Neural cell (in vitro differentiated cells): Measurements from ENCODE around the gene SS18L1. TPM values are rescaled to one million over a fixed set of nuclear protein-coding genes. Genes with fewer than 3 reads are reported as not detected.

Experiments
- H2AFZ ChIP-seq: fragments of 200-600, 300-800 bp; sonication (generic), shearing (Covaris generic); 2 replicates; pipeline ENCODE4 v1.6.0; 2014; ENCODE audit warnings: low read depth, mild to moderate bottlenecking, antibody characterized with exemption, low read length, moderate library complexity
- H3F3A ChIP-seq: fragments of 200-600 bp; shearing (Covaris generic); 2 replicates; pipeline ENCODE4 v1.6.1; 2016; ENCODE audit warnings: mild to moderate bottlenecking, moderate library complexity, mixed read lengths, antibody characterized with exemption, low read length; ENCODE audit not compliant: insufficient read depth, poor library complexity, severe bottlenecking
- H3K27ac ChIP-seq: fragments of 200-600, 300-800 bp; sonication (generic), shearing (Covaris generic); 2 replicates; pipeline ENCODE4 v1.5.1; 2014; ENCODE audit warnings: mild to moderate bottlenecking, low read length, moderate library complexity
- H3K27me3 ChIP-seq: fragments of 300-800, 200-600 bp; sonication (generic), shearing (Covaris generic); 2 replicates; pipeline ENCODE4 v1.6.0; 2014; ENCODE audit warnings: mild to moderate bottlenecking, low read depth, low read length, moderate library complexity; ENCODE audit not compliant: insufficient read depth
- H3K36me3 ChIP-seq: fragments of 300-800, 200-600 bp; sonication (generic), shearing (Covaris generic); 2 replicates; pipeline ENCODE4 v1.5.1; 2014; ENCODE audit warnings: mild to moderate bottlenecking, antibody characterized with exemption, low read length, moderate library complexity; ENCODE audit not compliant: insufficient read depth
- H3K4me2 ChIP-seq: fragments of 300-800, 200-600 bp; sonication (generic), shearing (Covaris generic); 2 replicates; pipeline ENCODE4 v1.6.0; 2014; ENCODE audit warnings: mild to moderate bottlenecking, low read length
- H3K4me3 ChIP-seq: fragments of 300-800, 200-600 bp; sonication (generic), shearing (Covaris generic); 2 replicates; pipeline ENCODE4 v1.5.1; 2014; ENCODE audit warnings: mild to moderate bottlenecking, low read length, moderate library complexity
- H3K79me2 ChIP-seq: fragments of 200-600 bp; shearing (Covaris generic); replicated peaks from 2 replicates; pipeline ENCODE4 v1.6.0; 2014; ENCODE audit warnings: mild to moderate bottlenecking, low read length, moderate library complexity; ENCODE audit not compliant: insufficient read depth
- H3K9ac ChIP-seq: fragments of 300-800, 200-600 bp; sonication (generic), shearing (Covaris generic); 2 replicates; pipeline ENCODE4 v1.6.1; 2016; ENCODE audit warnings: mild to moderate bottlenecking, low read length, mixed read lengths
- H3K9me2 ChIP-seq: fragments of 200-600 bp; shearing (Covaris generic); 2 replicates; pipeline ENCODE4 v1.6.1; 2016; ENCODE audit warnings: mild to moderate bottlenecking, low read length, mixed read lengths; ENCODE audit not compliant: insufficient read depth
- H3K9me3 ChIP-seq: fragments of 200-600, 300-800 bp; sonication (generic), shearing (Covaris generic); 2 replicates; pipeline ENCODE4 v1.6.1; 2016; ENCODE audit warnings: mild to moderate bottlenecking, mixed run types, low read length, moderate library complexity, mixed read lengths
- H4K20me1 ChIP-seq: fragments of 200-600 bp; shearing (Covaris generic); 2 replicates; pipeline ENCODE4 v1.6.1; 2016; ENCODE audit warnings: mild to moderate bottlenecking, mixed run types; ENCODE audit not compliant: insufficient read depth
- EP300 ChIP-seq: fragments of 450-650 bp; conservative IDR thresholded peaks from 2 replicates; pipeline ENCODE4 v1.6.1; 2014; ENCODE audit warnings: antibody characterized with exemption, mild to moderate bottlenecking, moderate library complexity; ENCODE audit not compliant: poor library complexity, severe bottlenecking
- EZH2 ChIP-seq: fragments of 200-600, 300-800 bp; shearing (Covaris generic), sonication (generic); IDR thresholded peaks from 2 replicates; pipeline ENCODE4 v1.6.1; 2014; ENCODE audit warnings: antibody characterized with exemption, low read length, borderline replicate concordance, mild to moderate bottlenecking; ENCODE audit not compliant: insufficient read depth, poor library complexity, severe bottlenecking
- MXI1 ChIP-seq: fragments of 450-650 bp; conservative IDR thresholded peaks from 2 replicates; pipeline ENCODE4 v1.6.1; 2014; ENCODE audit warnings: antibody characterized with exemption, mild to moderate bottlenecking; ENCODE audit not compliant: poor library complexity, severe bottlenecking
- POLR2AphosphoS5 ChIP-seq: IDR thresholded peaks from 2 replicates; pipeline ENCODE4 v1.6.1; 2012
- RAD21 ChIP-seq: fragments of 450-650 bp; conservative IDR thresholded peaks from 2 replicates; pipeline ENCODE4 v1.6.1; 2014; ENCODE audit warnings: antibody characterized with exemption, mild to moderate bottlenecking, moderate library complexity
- SMC3 ChIP-seq: fragments of 450-650 bp; conservative IDR thresholded peaks from 2 replicates; pipeline ENCODE4 v1.6.1; 2014; ENCODE audit warnings: antibody characterized with exemption, mild to moderate bottlenecking, moderate library complexity; ENCODE audit not compliant: poor library complexity
- TAF1 ChIP-seq: IDR thresholded peaks from 2 replicates; pipeline ENCODE4 v1.6.1; 2012; ENCODE audit warnings: low read depth
- polyA plus RNA-seq: library from polyadenylated mRNA; depleted of rRNA; stranded (reverse); fragments of >200 nt; gene quantifications from 2 replicates; pipeline ENCODE4 v1.2.3, GENCODE V29; 2014
- TF ChIP-seq, protein P1 (sequence below): IDR thresholded peaks from 2 replicates; pipeline ENCODE4 v1.6.1; 2012; ENCODE audit warnings: borderline replicate concordance
- TF ChIP-seq, protein P2 (sequence below): fragments of 450-650 bp; IDR thresholded peaks from 2 replicates; pipeline ENCODE4 v1.5.1; 2014; ENCODE audit warnings: antibody characterized with exemption, mild to moderate bottlenecking, moderate library complexity; ENCODE audit not compliant: poor library complexity, severe bottlenecking

Gene SS18L1
- polyA plus RNA-seq, 1 donor from 2014 or later, result 117 TPM

DNA sequence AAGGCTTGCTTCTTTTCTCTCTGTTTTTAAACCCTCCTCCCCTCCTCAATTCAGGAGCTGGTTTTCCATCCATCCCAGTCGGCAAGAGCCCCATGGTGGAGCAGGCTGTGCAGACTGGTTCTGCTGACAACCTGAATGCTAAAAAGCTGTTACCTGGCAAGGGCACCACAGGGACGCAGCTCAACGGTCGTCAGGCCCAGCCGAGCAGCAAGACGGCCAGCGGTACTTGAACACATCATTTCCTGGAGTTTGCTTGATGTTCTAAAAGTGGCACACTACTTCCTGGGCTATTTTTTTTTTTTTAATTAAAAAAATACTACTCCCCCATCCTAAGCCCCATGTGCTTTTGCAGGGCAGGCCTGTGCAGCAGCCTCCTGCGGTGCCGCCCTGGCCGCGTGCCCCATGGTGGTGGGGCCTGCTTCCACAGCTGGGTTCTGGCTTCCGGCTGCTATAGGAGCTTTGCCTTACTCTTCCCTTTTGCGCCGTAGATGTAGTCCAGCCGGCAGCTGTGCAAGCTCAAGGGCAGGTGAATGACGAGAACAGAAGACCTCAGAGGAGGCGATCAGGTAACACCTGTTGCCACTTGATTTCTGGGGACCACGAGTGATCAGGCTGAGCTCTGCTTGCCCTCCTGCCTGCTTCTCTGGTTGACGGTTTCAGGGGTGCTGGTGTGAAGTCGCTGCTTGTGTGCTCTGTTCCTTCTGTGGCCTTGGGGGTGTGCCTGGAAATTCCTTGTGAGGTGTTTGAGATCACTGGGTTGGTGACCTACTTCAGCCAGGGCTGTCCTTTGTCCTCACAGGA is 13.6 kb upstream of the SS18L1 start:
- Histone ChIP-seq H3K27me3 (no peaks in the 10 kb centered on the region), H3K9me3 (no peaks in the 10 kb centered on the region), H3K79me2 (peaks cover 9% of the 10 kb centered on the region), H3K4me3 (no peak overlapping the region), H3K36me3 (no peaks in the 10 kb centered on the region), H3K27ac (no peak overlapping the region), H4K20me1 (peaks cover 6% of the 10 kb centered on the region), H3K9me2 (no peaks in the 10 kb centered on the region), H3K9ac (no peak overlapping the region), H3K4me2 (no peak overlapping the region), H3F3A (no peaks in the 10 kb centered on the region), H2AFZ (no peak overlapping the region)
- TF ChIP-seq TAF1 (no peak), SMC3 (no peak), POLR2AphosphoS5 (no peak), MXI1 (no peak)
- TF ChIP-seq, protein P1, sequence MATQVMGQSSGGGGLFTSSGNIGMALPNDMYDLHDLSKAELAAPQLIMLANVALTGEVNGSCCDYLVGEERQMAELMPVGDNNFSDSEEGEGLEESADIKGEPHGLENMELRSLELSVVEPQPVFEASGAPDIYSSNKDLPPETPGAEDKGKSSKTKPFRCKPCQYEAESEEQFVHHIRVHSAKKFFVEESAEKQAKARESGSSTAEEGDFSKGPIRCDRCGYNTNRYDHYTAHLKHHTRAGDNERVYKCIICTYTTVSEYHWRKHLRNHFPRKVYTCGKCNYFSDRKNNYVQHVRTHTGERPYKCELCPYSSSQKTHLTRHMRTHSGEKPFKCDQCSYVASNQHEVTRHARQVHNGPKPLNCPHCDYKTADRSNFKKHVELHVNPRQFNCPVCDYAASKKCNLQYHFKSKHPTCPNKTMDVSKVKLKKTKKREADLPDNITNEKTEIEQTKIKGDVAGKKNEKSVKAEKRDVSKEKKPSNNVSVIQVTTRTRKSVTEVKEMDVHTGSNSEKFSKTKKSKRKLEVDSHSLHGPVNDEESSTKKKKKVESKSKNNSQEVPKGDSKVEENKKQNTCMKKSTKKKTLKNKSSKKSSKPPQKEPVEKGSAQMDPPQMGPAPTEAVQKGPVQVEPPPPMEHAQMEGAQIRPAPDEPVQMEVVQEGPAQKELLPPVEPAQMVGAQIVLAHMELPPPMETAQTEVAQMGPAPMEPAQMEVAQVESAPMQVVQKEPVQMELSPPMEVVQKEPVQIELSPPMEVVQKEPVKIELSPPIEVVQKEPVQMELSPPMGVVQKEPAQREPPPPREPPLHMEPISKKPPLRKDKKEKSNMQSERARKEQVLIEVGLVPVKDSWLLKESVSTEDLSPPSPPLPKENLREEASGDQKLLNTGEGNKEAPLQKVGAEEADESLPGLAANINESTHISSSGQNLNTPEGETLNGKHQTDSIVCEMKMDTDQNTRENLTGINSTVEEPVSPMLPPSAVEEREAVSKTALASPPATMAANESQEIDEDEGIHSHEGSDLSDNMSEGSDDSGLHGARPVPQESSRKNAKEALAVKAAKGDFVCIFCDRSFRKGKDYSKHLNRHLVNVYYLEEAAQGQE, result no peak

DNA sequence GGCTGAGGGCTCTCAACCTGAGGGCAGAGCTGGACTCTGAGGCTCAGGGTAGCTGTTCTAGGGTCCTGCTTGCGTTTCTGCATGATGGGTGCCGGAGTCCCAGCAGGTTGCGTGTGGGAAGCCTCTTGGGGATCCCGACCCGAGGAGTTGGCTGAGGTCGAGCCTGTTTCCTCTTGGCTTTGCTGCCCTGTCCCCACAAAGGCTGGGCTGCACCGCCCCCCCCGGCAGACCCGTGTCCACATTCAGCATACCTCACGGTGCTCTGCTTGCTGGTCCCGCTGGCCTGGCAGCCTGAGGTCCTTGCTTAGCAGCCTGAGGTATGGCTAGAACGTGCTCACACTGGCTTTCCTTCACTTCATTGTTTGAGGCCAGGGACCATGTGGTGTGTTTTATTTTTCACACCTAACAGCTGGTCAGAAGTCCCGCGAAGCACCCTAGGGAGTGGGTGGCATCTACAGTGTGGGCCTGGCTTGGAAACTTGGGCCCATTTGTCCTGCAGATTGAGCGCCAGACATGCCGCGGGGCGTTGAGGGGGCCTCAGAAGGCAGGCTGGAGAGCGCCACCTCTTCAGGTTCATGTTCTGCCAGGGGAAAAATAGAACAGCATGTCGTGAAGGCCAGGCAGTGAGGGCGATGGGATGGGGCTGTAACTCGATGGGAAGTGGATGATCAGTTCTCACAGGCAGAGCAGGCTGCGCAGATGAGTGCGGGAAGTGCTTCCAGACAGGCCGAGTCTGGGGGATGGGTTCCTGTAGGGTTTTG is 11.8 kb upstream of the SS18L1 start:
- TF ChIP-seq RAD21, result no peak
- no peak for TF ChIP-seq SMC3
- no peak for TF ChIP-seq MXI1
- no peak for TF ChIP-seq EP300
- no peak for TF ChIP-seq EZH2
- TF ChIP-seq, protein P2, sequence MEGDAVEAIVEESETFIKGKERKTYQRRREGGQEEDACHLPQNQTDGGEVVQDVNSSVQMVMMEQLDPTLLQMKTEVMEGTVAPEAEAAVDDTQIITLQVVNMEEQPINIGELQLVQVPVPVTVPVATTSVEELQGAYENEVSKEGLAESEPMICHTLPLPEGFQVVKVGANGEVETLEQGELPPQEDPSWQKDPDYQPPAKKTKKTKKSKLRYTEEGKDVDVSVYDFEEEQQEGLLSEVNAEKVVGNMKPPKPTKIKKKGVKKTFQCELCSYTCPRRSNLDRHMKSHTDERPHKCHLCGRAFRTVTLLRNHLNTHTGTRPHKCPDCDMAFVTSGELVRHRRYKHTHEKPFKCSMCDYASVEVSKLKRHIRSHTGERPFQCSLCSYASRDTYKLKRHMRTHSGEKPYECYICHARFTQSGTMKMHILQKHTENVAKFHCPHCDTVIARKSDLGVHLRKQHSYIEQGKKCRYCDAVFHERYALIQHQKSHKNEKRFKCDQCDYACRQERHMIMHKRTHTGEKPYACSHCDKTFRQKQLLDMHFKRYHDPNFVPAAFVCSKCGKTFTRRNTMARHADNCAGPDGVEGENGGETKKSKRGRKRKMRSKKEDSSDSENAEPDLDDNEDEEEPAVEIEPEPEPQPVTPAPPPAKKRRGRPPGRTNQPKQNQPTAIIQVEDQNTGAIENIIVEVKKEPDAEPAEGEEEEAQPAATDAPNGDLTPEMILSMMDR, result no peak
- TF ChIP-seq, protein P1, result no peak
- TF ChIP-seq POLR2AphosphoS5, result no peak
- TF ChIP-seq TAF1, result no peak
- H3K27ac ChIP-seq, result no peak overlapping the region
- no peaks in the 10 kb centered on the region for H3K9me2 ChIP-seq
- no peaks in the 10 kb centered on the region for H3F3A ChIP-seq
- H2AFZ ChIP-seq, result no peak overlapping the region
- H3K79me2 ChIP-seq, result no peaks in the 10 kb centered on the region
- no peak overlapping the region for H3K4me2 ChIP-seq
- H3K27me3 ChIP-seq, result no peaks in the 10 kb centered on the region
- H3K9me3 ChIP-seq, result no peaks in the 10 kb centered on the region
- peaks cover 12% of the 10 kb centered on the region for H4K20me1 ChIP-seq
- no peak overlapping the region for H3K9ac ChIP-seq
- no peak overlapping the region for H3K4me3 ChIP-seq
- H3K36me3 ChIP-seq, result no peaks in the 10 kb centered on the region
